NCI-H1048 (cell line): ENCODE results near the gene GLRA2.
A peak's percentile ranks its signal among the peaks of the same experiment; 100 is the strongest.

ENCODE experiments used
- DNase-seq: peaks from one replicate; lab custom pipeline; 2025; lab: John Stamatoyannopoulos, UW

GLRA2 gene

DNA sequence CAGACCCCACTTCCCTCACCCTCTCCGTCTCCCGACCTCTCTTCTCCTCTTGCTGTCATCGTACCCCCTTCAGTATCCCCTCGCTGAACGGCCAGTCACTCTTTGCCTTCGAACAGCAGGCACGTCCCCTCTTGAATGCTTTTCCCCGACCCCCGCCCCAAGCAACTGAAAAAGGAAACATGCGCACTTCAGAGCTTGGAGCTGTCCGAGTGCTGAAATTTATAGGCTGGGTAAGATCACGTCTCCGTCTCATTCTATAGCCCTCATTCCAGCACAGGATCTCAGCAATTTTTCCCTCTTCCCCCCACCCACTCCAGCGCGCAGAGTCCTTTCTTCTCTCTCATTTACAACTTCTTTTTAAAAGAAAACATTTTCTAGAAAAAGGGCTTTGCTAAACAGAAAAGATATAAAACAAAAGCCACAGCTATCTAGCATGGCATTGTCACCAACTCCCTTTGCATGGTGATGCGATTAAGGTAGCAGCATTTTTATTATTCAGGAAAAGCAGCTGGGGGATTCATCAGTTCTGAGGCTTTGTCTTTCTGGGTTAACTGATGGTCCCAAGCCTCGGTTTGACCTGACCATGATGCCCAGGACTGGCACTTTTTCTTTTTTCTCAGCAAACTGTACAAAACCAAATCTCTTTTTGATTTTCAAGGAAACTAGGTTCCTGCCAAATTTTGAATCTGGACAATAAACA is at the start of gene GLRA2:
GLRA2 (plus strand) TSS at position 247 of the 700 bp plus-strand sequence. CDS start 522 bp downstream, outside the sequence.
- DNase-seq: no peak

DNA sequence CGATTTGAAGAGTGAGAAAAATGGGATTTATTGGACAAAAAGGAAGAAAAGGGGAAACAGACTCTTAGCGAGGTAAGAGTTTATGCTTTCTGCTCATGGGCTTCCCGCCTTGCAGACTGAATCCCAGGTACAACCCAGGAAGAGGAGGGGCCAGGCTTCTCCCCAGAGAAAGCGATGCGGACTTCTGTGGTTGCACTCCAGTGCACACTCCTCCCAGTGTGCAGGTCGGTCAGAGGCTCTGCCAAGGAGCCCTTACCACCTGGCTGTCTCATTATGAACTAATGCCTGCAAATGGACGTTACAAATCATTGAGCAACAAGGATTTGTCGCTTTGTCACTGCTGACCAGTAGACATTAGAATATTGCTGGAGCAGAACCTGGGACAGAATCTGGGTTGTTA is 39.9 kb upstream of the GLRA2 start:
- no peak for DNase-seq

DNA sequence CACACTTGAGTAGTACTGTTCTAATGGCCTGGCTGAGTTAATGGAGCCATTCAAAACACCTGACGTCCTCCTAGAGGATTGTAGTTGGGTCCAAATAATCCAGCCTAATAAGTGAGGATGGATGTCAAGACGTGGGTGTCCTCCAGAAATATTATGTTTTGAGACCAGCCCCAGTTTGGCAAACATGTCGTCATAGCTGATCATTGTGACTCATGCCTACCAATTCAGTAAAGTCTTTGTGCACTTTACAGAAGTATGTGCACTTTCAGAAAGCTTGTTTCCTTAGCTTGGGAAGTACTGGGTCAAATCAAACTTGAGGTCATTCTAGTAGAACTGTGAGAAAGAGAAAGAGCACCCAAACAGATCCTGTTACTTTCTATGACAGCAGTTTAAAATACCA is 37.6 kb upstream of the GLRA2 start:
- no peak for DNase-seq

DNA sequence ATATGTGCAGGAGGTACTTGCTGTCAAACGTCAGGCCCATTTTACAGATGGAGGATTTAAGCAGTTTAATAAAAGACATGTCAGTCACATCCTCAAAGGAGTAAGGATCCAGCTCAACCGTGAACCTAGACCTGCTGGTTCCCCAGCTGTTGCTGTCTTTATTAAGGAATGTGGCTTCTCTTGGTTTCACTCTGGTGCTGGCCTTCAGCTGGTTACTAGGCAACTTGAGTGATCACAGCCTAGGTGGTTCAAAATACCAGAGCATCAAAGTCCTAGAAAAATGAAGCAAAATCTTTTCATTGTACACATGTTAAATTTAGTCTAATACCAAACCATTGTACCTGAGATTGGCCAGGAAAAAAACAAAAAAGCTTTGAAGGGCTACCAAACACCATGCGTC is 32.7 kb upstream of the GLRA2 start:
- no peak for DNase-seq

DNA sequence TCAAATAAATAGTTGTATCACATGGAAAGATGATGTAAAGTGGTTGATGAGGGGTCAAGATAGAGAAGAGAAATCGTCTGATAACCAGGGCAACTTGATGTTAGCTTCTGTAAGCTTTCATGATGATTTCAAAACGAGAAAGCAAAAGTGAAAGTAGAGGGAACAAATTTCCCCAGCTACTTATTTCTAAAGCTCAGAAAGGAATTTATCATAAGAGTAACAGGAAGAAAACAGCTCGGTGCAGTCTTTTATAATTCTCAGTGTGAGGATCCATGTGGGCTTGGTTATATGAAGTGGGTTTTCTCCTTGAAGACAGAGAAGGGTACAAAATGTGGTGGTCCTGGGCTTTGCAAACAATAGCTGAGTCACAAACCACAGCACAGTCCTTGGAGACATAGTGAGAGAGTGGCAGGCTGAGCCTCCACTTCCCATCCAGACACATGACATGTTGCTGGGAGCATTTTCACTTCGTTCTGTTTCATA is 32.1 kb upstream of the GLRA2 start:
- no peak for DNase-seq

DNA sequence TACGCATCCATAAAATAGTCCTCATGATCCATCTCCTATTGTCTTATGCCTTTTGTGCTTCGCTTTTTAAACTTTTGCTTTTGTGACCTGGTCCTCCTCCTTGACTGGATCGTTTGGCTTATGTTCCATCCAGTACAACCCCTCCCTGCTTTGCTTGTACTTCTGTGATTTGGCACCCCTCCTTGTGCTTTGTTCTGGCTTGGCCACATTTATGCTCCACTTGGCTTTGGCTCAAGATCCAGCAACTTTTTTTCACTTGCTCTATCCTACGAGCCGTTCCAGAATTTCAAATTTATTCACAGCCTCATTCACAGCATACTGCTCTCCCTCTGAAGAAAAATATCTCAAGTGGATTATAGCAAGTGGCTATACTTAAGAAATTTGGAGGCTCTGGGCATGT is 28.0 kb upstream of the GLRA2 start:
- DNase-seq: no peak

DNA sequence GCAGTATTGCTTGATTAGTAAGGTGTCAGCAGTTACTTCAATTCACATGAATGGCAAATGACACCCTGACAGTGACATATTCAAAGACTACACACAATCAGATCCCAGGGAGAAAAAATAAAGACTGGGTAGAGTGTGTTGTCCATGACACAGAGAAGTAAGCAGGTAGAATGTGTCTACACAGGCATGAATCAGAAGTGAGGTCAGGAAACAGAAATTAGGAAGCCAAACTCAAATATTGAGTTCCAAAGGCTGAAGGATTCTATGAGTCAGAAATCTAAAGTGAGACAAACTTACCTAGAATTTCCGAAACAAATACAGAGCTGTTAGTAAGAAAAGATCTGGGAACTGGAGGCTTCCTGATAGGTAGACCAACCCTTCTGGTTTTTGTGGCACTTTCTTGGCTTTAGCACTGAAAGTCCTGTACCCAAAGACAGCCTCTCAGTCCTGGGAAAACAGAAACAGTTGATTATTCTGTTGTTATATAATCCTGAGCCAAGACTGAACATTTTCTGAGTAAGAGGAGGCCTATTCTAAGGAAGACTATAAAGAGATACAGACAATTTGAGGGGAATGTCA is 24.3 kb upstream of the GLRA2 start:
- DNase-seq: no peak

DNA sequence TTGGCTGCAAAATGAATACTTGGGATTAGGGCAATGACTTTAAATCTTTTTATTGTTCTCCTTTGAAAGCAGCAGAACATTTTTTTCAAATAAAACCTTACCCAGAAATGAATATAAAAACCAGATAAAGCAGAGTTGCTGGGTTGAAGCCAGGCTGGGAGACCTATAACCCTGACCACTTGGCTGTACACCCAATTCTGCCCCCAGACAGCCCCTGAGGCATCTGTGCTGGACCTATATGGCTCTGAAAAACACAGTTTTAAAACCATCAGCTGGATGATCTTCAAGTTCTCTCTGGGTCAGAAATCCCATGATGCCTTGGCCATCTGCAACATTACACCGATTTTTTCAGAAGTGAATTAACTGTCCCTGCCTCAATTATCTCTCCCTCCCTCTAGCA is 23.7 kb upstream of the GLRA2 start:
- no peak for DNase-seq

DNA sequence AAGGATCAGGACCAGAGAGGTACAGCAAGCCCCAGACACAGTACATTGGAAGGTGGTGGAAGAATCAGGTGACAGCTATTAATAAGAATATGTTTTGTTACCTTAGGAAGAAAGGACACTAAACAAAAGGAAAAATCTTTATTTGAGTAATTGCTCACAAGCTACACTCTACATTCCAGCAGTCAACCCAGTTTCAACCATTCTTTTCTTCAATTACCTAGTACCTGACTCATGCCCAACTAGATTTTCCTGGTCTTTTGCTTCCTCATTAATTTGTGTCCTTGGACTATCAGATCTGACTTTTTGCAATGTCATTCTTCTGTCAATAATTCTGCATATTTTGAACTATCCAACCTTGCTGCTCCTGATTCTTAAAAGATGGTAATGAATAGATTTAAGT is 22.5 kb upstream of the GLRA2 start:
- no peak for DNase-seq

DNA sequence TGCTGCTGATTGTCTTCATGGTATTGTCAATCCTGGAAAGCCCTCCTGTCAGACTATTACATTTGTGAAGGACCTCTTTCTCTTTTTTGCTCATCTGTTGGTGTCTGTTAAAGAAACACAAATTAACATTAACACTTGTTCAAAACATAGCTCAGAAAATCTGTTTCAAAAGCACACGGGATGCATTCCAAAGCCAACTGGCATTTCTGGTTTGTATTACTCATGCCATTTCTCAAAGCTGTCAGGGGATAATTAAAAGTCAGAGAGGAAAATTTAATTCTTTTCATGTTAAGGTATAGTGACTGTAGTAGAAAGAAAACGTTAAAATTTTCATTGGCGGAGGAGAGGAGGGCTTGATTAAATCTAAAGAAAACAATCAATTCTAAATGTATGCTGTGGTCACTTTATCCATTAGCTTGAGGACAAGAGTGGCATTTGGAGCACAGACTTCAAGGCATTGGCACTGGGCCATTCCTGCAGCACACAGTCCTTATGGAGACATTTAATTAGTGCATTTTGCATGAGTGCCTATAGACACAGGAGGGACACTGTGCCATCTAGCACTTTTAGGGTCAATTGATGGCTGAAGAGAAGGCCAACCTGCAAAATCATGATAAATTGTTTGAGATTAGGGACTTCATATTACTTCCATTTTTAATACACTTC is 21.2 kb upstream of the GLRA2 start:
- no peak for DNase-seq

DNA sequence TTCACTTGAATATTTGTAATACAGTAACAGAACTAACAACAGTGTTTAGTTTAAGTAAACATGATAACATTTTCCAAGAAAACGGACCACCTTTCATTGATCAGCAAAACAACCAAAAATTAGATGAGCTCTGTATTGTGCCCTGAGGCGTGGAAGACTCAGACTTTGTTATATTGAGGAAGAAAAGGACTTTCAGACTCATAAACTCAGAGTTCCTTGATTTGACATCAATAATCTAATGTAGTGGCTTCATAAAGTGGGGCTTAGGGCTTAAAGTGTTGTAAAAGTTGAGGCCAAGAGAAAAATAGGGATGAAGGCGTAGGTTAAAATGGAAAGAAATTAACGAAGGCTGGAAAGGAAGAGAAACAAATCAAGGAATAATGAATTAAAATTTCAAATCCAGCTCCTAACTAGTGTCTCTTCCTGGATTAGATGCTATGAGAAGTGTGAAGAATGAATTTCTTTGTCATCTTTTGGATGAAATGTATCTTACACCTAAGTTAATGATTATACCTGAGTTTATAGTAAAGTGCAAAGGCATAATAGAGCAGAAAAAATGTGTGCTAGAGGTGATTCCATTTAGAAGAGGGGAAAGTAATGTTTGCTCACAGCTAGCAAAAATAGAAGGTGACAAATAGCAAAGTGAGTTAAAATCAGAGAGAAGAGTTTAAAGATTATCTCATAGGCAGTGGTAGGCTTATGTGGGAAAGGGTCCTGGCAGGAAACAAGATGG is 19.8 kb upstream of the GLRA2 start:
- DNase-seq: no peak

DNA sequence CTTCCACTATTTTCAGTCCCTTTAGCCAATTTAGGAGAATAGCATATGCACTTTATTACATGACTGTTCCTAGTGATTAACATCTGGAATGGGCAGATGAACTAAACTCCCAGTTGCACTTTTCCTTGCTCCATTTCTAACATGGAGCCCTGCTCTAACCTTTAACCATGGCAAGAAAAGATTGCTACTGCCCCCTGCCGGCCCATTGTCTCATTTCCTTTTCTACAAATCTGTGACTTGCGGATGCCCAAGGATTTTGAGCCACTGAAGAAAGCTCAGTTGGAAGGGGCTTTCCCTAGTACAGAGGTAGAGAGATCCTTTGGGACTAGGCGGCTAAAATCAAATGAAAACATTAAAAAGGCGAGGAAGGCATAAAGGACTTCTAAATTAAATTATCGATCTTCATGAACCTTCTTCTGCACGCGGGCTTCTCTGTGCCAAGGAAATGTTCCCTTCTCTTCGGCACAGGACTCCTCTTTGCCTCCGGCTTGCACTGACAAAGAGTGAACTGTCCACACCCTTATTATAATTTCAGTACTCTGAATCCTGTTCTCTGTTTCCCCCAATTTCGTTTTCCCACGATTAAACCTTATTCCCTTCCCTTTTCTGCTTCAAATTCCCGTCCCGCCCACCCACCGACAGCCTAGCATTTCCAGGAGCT is 577 bp upstream of the GLRA2 start:
- peak; percentile 0 for DNase-seq

DNA sequence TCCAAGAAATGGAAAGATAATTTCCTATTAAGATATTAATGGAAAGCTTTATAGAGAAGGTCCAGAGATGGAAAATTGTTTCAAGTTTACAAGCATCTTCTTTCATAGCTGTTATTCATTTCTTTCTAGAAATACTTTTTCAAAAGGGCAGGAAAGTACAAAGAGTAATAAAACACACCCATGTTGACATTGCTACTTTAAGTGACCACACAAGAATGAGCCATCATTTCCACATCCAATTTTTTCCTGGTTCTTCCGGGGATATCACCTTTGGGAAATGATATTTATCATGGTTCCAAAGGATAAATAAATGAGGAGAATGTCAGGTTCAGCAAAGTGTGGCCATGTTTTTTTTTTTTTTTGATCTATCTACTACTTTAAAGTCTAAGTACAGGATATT is 4.5 kb downstream of the GLRA2 start:
- DNase-seq: no peak

DNA sequence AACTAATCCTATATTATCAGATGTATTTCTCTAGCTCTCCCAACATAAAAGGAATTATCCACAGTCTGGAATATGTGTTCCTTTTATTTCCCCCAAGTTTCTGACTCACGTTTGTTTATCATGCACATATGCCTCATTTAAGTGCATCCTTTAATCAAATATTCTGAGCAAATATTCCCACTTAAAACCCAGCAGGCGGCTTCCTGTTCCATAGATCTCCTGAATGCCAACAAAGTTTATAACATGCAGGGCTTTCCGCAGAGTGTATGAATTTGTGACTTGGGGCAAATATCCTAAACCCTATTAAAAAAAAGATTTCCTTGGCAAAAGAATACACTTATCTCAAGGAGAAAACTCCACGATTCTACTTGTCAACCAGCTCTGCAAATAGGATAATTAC is 16.9 kb downstream of the GLRA2 start:
- DNase-seq: no peak

DNA sequence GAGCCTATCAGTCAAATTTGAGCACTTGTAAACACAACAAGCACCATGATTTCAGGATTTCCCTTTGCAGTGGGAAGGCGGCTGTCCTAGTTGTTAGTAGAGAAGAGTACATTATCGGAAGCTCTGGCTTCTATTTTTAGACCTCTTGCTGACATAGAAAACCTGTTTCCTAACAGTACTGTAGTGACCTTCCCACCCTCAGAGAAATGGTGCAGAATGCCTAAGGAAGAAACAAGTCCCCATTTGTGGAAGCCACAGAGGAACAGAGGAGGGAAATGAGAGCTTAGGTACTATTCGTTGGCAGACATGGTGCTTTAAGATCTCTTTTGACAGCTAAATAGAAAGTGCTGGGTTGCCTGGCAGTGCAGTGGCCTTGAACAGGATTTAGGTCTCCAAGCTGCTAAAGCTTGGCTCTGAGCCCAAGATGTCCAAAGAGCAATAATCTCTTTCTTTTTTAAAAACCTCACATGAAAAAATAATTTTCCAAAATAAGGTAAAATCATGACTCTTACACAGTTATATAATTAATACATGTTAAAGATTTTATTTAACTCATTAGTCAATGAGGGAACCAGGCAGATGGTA is 24.9 kb downstream of the GLRA2 start:
- DNase-seq: no peak

DNA sequence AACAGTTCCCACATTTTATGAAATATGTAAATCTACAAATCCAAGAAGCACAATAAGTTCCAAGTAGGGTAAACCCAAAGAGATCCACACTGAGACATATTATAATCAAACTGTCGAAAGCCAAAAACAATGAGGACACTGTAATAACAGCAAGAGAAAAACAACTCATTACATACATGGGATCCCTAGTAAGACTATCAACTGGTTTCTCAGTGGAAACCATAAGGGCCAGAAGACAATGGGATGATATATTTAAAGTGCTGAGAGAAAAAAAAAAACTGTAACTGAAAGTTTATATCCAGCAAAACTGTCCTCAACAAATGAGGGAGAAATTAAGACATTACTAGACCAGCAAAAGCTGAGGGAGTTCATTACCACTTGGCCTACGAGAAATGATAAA is 34.7 kb downstream of the GLRA2 start:
- DNase-seq: no peak

DNA sequence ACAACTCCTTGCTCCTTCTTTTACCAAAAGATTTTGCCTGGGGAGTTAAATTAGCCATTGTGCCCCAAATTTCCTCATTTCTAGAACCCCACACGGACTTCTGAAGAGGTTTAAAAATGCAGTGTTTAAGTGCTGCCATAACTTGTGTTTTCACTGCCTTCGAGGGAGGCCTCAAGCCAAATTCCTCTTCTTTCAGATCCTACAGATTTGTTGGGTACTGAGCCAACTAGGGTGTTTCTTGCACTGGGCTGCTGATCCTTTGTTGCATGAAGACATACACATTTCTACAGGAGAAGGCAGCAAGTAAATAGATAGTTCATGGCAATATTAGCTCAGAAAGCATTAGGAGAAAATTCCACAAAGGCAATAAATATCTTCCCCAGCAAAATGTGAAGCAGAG is 43.8 kb downstream of the GLRA2 start:
- DNase-seq: no peak

DNA sequence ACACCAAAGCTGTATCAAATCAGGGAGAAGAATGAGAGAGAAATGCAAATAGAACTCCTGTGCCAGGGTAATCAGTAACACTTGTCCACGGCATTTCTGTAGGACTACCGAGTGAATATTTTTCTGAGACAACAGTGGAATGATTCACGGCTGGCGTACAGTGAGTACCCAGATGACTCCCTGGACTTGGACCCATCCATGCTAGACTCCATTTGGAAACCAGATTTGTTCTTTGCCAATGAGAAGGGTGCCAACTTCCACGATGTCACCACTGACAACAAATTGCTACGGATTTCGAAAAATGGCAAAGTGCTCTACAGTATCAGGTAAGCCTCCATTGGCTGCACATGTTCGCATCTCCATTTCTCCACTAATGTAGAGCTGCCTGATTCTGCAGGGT is 51.7 kb downstream of the GLRA2 start:
- DNase-seq: no peak

DNA sequence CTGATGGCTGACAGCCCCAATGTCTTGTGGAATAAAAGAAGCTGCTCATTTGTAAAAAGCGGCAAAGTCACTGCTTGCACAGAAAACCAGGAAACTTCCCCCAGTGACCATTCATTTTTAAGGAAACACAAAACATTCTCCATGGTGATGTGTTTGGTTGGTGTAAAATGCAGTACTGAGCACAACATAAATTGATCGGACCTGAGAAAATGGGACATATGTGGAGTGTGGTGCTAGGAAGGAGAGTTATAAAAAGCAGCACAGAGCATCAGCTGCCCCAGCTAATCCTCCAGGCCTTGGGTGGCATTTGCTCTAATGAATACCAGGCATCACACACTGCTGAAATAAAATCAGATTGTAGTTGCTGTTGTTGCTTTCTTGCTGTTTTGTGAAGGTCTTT is 55.2 kb downstream of the GLRA2 start:
- no peak for DNase-seq

DNA sequence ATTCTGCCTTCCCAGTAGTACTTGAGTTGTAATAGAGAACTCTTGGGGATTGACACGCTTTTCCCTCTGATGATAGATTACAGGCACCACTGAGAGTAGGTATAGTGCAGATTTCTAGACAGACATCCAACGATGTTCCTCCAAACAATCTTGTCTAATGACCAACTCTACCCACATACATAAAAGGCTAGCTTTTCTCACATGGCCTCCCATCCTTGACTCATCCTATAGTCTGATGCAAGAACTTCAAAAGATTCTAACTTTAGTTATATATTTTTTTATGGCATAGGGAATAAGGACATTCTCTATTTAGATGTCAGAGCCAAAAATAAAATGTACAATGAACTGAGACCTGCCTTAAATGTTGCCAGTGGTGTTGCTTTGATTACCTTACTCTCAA is 60.9 kb downstream of the GLRA2 start:
- DNase-seq: no peak

DNA sequence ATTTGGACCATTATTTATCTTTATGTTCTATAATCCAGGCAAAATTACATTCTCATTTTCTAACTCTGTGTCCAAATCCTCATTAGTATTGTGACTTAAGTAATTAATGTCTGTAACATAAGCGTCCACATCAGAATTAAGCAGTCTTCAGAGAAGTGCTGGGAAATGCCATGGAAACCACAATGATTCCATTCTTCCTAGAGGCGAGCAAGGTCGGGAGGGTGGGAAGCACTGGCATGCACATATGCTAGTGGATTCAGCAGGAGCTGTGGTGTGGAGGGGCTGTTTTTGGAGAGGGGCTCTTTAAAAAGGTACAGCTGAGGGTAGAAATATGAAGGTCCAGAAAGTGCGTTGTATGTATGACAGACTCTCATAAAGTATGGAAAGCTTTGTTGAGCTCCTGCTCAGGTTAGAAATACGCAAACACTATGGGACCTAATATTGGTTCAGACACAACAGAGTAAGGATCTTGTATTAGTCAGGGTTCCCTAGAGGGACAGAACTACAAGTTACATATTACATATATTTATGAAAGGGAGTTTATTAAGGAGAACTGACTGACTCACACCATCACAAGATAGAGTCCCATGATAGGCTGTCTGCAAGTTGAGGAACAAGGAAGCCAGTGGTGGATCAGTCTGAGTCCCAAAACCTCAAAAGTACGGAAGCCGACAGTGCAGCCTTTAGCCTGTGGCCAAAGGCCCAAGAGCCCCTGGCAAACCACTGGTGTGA is 61.5 kb downstream of the GLRA2 start:
- DNase-seq: no peak
